ENCODE data around the gene STK10. TPM values are rescaled to one million over a fixed set of nuclear protein-coding genes. Genes with fewer than 3 reads are reported as not detected.

STK10 gene
- total and polyA plus RNA-seq, 2 experiments from 2014 or later, result 7.5 to 17.8 TPM

- TF ChIP-seq ZNF462 (CRISPR knock-in tag; IDR thresholded peaks at IDR 0.05), result no peak
These were observed 172.7 kb downstream of the STK10 start (continued) for GRCh38 chr5:172015346-172015745.

GRCh38 chr5:172010278-172010677, 177.7 kb downstream of the STK10 start:
- Histone ChIP-seq H4K20me1 (replicated peaks; ENCODE audit: insufficient read depth) (no peaks in the 10 kb centered on the region; the same call in 1 of the 2 replicates), H3K4me2 (peak overlapping the region; percentile 48; the same call in 1 of the 2 replicates), H3K36me3 (ENCODE audit: insufficient read depth) (no peaks in the 10 kb centered on the region), H3K4me1 (ENCODE audit: insufficient read depth) (peaks cover 21% of the 10 kb centered on the region), H2AFZ (no peak overlapping the region), H3K27me3 (ENCODE audit: insufficient read depth) (no peaks in the 10 kb centered on the region), H3K27ac (ENCODE audit: low read depth) (peak overlapping the region; percentile 61; the same call in 1 of the 2 replicates), H3K9me2 (ENCODE audit: insufficient read depth) (no peaks in the 10 kb centered on the region), H3K4me3 (no peak overlapping the region), H3K79me2 (replicated peaks; ENCODE audit: insufficient read depth) (peaks cover 19% of the 10 kb centered on the region), H3F3A (replicated peaks; ENCODE audit: low read depth) (peaks cover 15% of the 10 kb centered on the region)
- DNase-seq (ENCODE audit: low spot score) (peak; percentile 37), ATAC-seq (no peak)
- Mint-ChIP-seq H3K4me3 (no peak overlapping the region), H3K36me3 (ENCODE audit: low read depth) (no peaks in the 10 kb centered on the region), H3K4me1 (peaks cover 34% of the 10 kb centered on the region), H3K9me3 (no peaks in the 10 kb centered on the region), H3K27ac (no peak overlapping the region; the same call in 1 of the 2 replicates), H3K27me3 (ENCODE audit: insufficient read depth, low read depth, poor library complexity) (peaks cover 6% of the 10 kb centered on the region)
- TF ChIP-seq CTCF (conservative IDR thresholded peaks at IDR 0.05; ENCODE audit: low read depth in 2 of 2), result peak; percentile 34 to 62
- TF ChIP-seq POLR2AphosphoS5 (IDR thresholded peaks at IDR 0.05; ENCODE audit: low read depth), result no peak
